GM12873 (cell line): Measurements from ENCODE around the gene CACHD1.

ENCODE experiments used
- CTCF ChIP-seq: IDR thresholded peaks from 2 replicates; pipeline ENCODE4 v1.5.1; 2012; ENCODE audit warnings: low read depth, mild to moderate bottlenecking, moderate library complexity, low read length, control low read depth; ENCODE audit not compliant: insufficient read depth; ENCODE audit errors: missing control alignments

Gene CACHD1

GRCh38 chr1:64630611-64631010 is 160.7 kb downstream of the CACHD1 start:
- TF ChIP-seq CTCF, result no peak

- no peak for TF ChIP-seq CTCF
These were observed 161.6 kb downstream of the CACHD1 start for GRCh38 chr1:64631346-64632034.

GRCh38 chr1:64632936-64633335 is 163.0 kb downstream of the CACHD1 start:
- no peak for TF ChIP-seq CTCF

- TF ChIP-seq CTCF, result no peak
These were observed 175.8 kb downstream of the CACHD1 start for GRCh38 chr1:64645735-64646134.

- no peak for TF ChIP-seq CTCF
These were observed 180.5 kb downstream of the CACHD1 start for GRCh38 chr1:64650411-64650810.

- no peak for TF ChIP-seq CTCF
These were observed 181.9 kb downstream of the CACHD1 start for GRCh38 chr1:64651841-64652240.

- no peak for TF ChIP-seq CTCF
These were observed 183.5 kb downstream of the CACHD1 start for GRCh38 chr1:64653466-64653865.
